Measurements from ENCODE around the gene IL23A.
"Not testable (repeated sequence)": the region's sequence is repeated elsewhere in the genome, so short reads cannot be mapped to it uniquely, and the experiment has no call there.

The IL23A gene

DNA sequence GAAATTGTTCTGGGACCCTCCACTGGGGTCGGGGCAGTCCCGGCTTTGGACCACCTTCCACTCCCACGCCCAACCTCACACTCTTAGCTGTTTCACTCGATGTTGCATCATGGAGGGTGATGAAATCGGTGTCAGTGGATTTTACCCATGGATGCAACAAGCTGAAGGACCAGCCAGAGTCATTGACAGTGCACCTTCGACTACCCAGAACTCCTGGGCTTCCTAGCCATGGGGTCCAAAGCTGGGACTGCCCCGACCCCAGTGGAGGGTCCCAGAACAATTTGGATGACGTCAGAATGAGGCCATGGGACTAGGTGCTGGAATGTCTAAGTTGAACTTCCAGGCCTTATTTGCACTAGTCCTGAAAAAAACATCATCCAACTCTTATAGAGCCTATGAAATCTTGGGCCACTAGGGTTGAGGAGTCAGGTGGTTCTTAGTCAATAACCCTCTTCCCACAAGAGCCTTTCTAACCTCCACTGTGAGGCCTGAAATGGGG is 882 bp upstream of the IL23A start:
- H3K4me2 ChIP-seq (ENCODE audit: low read length): no peak overlapping the region
- no peak overlapping the region for H3K4me3 ChIP-seq (ENCODE audit: low read depth, low read length)
- no peak overlapping the region for H3K27ac ChIP-seq
- H2AFZ ChIP-seq: no peak overlapping the region
- H3K9ac ChIP-seq: no peak overlapping the region
- H3K79me2 ChIP-seq: peaks cover 3% of the 10 kb centered on the region
- no peaks in the 10 kb centered on the region for H3K9me3 ChIP-seq (ENCODE audit: control insufficient read depth, low read length)
- no peaks in the 10 kb centered on the region for H3K27me3 ChIP-seq (ENCODE audit: control insufficient read depth, insufficient read depth, low read length)
- peaks cover 11% of the 10 kb centered on the region for H3K4me1 ChIP-seq
- no peak for TF ChIP-seq CTCF (IDR thresholded peaks at IDR 0.05)
- H3K36me3 ChIP-seq (ENCODE audit: control insufficient read depth, insufficient read depth, low read length): no peaks in the 10 kb centered on the region

- peaks cover 6% of the 10 kb centered on the region for H3K4me1 ChIP-seq
- H3K4me2 ChIP-seq (ENCODE audit: low read length): no peak overlapping the region
- H3K79me2 ChIP-seq: no peaks in the 10 kb centered on the region
- no peaks in the 10 kb centered on the region for H3K9me3 ChIP-seq (ENCODE audit: control insufficient read depth, low read length)
- H3K27me3 ChIP-seq (ENCODE audit: control insufficient read depth, insufficient read depth, low read length): no peaks in the 10 kb centered on the region
- no peak overlapping the region for H3K27ac ChIP-seq
- no peak overlapping the region for H3K9ac ChIP-seq
- H3K4me3 ChIP-seq (ENCODE audit: low read depth, low read length): no peak overlapping the region
- H3K36me3 ChIP-seq (ENCODE audit: control insufficient read depth, insufficient read depth, low read length): no peaks in the 10 kb centered on the region
- H2AFZ ChIP-seq: no peak overlapping the region
- no peak for TF ChIP-seq CTCF (IDR thresholded peaks at IDR 0.05)
Measured at GRCh38 chr12:56339158-56339422, 406 bp downstream of the IL23A start.

DNA sequence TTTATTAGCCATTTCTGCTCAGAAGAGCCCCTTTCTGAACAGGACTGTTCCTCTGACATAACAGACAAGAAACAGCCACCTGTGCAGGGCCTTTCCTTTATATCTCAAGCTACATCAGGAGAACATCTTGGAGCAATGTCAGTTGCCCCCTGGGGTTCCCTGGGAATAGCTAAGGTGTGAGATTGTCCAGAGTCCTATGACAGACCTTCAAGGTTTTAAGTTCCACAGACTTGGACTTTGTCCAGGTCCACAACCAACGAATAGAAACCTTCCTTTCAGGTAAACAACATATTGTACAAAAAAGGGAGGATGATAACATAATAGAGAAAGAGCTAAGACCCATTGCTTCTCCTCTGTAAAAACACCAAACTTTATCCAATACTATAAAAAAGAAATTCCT is 2.9 kb downstream of the IL23A start:
- H2AFZ ChIP-seq: no peak overlapping the region
- no peaks in the 10 kb centered on the region for H3K9me3 ChIP-seq (ENCODE audit: control insufficient read depth, low read length)
- no peak overlapping the region for H3K9ac ChIP-seq
- no peaks in the 10 kb centered on the region for H3K79me2 ChIP-seq
- no peaks in the 10 kb centered on the region for H3K27me3 ChIP-seq (ENCODE audit: control insufficient read depth, insufficient read depth, low read length)
- TF ChIP-seq CTCF (IDR thresholded peaks at IDR 0.05): no peak
- H3K27ac ChIP-seq: no peak overlapping the region
- no peaks in the 10 kb centered on the region for H3K36me3 ChIP-seq (ENCODE audit: control insufficient read depth, insufficient read depth, low read length)
- H3K4me2 ChIP-seq (ENCODE audit: low read length): no peak overlapping the region
- no peaks in the 10 kb centered on the region for H3K4me1 ChIP-seq
- no peak overlapping the region for H3K4me3 ChIP-seq (ENCODE audit: low read depth, low read length)

DNA sequence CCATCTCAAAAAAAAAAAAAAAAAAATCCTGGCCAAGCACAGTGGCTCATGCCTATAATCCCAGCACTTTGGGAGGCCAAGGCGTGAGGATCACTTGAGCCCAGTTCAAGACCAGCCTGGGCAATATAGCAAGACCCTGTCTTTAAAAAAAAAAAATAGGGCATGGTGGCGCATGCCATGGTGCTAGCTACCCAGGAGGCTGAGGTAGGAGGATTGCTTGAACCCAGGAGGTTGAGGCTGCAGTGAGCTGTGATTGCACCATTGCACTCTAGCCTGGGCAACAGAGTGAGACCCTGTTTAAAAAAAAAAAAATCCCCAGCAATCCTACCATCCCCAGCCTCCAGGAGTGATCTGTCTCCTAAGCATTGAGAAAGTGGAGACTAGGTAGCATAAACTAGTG is 3.6 kb downstream of the IL23A start:
- not testable (repeated sequence) for H3K9me3 ChIP-seq (ENCODE audit: control insufficient read depth, low read length)

GRCh38 chr12:56346675-56347074 is 8.0 kb downstream of the IL23A start:
- no peaks in the 10 kb centered on the region for H3K36me3 ChIP-seq (ENCODE audit: control insufficient read depth, insufficient read depth, low read length)
- no peak overlapping the region for H3K27ac ChIP-seq
- no peak for TF ChIP-seq CTCF (IDR thresholded peaks at IDR 0.05)

More for the DNA sequence above, 3.6 kb downstream of the IL23A start:
- not testable (repeated sequence) for H3K9ac ChIP-seq; H3K4me1 ChIP-seq; H3K4me2 ChIP-seq (ENCODE audit: low read length); H3K4me3 ChIP-seq (ENCODE audit: low read depth, low read length); H3K27me3 ChIP-seq (ENCODE audit: control insufficient read depth, insufficient read depth, low read length); H3K27ac ChIP-seq; H2AFZ ChIP-seq; H3K79me2 ChIP-seq; H3K36me3 ChIP-seq (ENCODE audit: control insufficient read depth, insufficient read depth, low read length)

GRCh38 chr12:56347255-56347654 is 8.6 kb downstream of the IL23A start:
- not testable (repeated sequence) for H3K27ac ChIP-seq; H3K9ac ChIP-seq; H3K4me2 ChIP-seq (ENCODE audit: low read length); H3K9me3 ChIP-seq (ENCODE audit: control insufficient read depth, low read length); H2AFZ ChIP-seq; H3K79me2 ChIP-seq; H3K36me3 ChIP-seq (ENCODE audit: control insufficient read depth, insufficient read depth, low read length); H3K4me1 ChIP-seq; H3K27me3 ChIP-seq (ENCODE audit: control insufficient read depth, insufficient read depth, low read length); H3K4me3 ChIP-seq (ENCODE audit: low read depth, low read length)

More at GRCh38 chr12:56346675-56347074, 8.0 kb downstream of the IL23A start:
- Histone ChIP-seq H3K4me1 (no peaks in the 10 kb centered on the region), H3K4me2 (ENCODE audit: low read length) (no peak overlapping the region), H3K27me3 (ENCODE audit: control insufficient read depth, insufficient read depth, low read length) (no peaks in the 10 kb centered on the region), H3K4me3 (ENCODE audit: low read depth, low read length) (no peak overlapping the region), H3K9ac (no peak overlapping the region), H2AFZ (no peak overlapping the region), H3K9me3 (ENCODE audit: control insufficient read depth, low read length) (no peaks in the 10 kb centered on the region), H3K79me2 (no peaks in the 10 kb centered on the region)
